ENCODE results near the gene TMX3.

The TMX3 gene

DNA sequence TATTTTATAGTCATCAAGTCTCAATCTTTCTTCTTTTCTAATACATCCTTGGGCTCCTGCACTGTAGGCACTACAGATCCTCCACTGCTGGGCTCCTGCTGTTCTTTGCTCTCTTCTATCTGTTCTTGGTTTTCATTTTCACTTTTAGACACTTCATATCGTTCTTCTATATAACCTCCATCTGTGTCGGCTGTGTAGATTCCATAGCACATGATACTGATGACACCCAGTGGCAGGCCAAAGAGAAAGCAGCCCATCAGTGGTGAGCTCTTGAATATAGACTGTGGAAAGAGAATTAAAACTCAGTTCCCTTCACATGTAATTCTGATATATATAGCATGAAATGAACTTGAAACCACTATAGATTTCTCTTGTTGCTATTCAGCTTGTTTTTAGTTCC is 38.0 kb downstream of the TMX3 start:
- POLR2A ChIA-PET = no interaction called here
- CTCF ChIA-PET = no interaction called here
- TF ChIP-seq TARDBP (IDR thresholded peaks at IDR 0.05) = no peak
- TF ChIP-seq SUZ12 (IDR thresholded peaks at IDR 0.05) = no peak
- no peak for TF ChIP-seq LEF1 (IDR thresholded peaks at IDR 0.05; ENCODE audit: borderline replicate concordance)
- no peak for TF ChIP-seq FOXA1 (IDR thresholded peaks at IDR 0.05)
- TF ChIP-seq FOXK2 (IDR thresholded peaks at IDR 0.05) = no peak
- DNase-seq (ENCODE audit: extremely low spot score) = no peak

DNA sequence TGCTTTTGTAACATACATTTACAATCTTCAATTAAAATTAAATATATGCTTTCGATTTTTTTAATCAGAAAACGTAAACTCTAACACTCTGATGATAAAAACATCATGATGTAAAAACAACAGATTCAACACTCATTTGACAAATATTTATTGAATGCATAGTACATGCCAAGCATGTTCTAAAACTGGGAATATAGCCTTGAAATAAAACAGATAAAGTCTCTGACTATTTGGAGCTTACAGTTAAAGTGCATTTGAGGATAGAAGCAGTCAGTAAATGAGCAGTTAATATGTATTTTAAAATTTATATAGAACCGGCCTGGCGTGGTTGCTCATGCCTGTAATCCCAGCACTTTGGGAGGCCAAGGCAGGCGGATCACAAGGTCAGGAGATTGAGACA is 47.8 kb downstream of the TMX3 start:
- ChIA-PET POLR2A (no interaction called here), CTCF (no interaction called here)
- no peak for DNase-seq (ENCODE audit: extremely low spot score)
- TF ChIP-seq ELF4 (IDR thresholded peaks at IDR 0.05) = no peak
- no peak for TF ChIP-seq FOXA1 (IDR thresholded peaks at IDR 0.05)
- TF ChIP-seq ZNF384 (IDR thresholded peaks at IDR 0.05) = no peak
- no peak for TF ChIP-seq SP1 (IDR thresholded peaks at IDR 0.05)
- TF ChIP-seq L3MBTL2 (conservative IDR thresholded peaks at IDR 0.05) = no peak
- TF ChIP-seq LEF1 (IDR thresholded peaks at IDR 0.05; ENCODE audit: borderline replicate concordance) = no peak
- no peak for TF ChIP-seq TARDBP (IDR thresholded peaks at IDR 0.05)

DNA sequence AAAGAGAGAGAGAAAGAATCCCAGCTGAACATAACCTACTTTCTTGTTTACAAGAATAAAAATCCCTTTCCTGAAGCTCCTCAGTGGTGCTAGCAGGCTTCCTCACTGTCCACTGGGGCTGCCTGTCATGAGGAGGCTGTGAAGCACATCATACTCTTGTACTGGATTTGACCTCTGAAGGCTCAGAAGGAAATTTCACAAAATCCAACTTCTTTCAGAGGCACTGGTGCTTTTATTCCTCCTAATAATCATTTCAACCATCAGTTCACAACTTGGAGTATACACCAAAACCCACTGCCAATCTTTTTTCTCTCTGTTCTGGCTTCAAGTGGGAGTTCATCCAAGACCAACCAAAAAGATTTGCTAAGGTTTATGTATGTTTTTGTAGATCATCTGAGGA is 48.5 kb downstream of the TMX3 start:
- POLR2A ChIA-PET = no interaction called here
- CTCF ChIA-PET = no interaction called here
- TF ChIP-seq LEF1 (IDR thresholded peaks at IDR 0.05; ENCODE audit: borderline replicate concordance) (no peak), NFRKB (IDR thresholded peaks at IDR 0.05) (no peak), L3MBTL2 (conservative IDR thresholded peaks at IDR 0.05) (no peak), FOXM1 (IDR thresholded peaks at IDR 0.05; ENCODE audit: borderline replicate concordance) (no peak), ARNT (IDR thresholded peaks at IDR 0.05) (no peak), CTBP1 (IDR thresholded peaks at IDR 0.05; ENCODE audit: borderline replicate concordance) (no peak), ZNF384 (IDR thresholded peaks at IDR 0.05) (no peak), HDGF (IDR thresholded peaks at IDR 0.05; ENCODE audit: borderline replicate concordance) (no peak), BHLHE40 (IDR thresholded peaks at IDR 0.05; ENCODE audit: borderline replicate concordance) (no peak), TARDBP (IDR thresholded peaks at IDR 0.05) (no peak), FOXA1 (IDR thresholded peaks at IDR 0.05) (no peak), FOXK2 (IDR thresholded peaks at IDR 0.05) (no peak), SUZ12 (IDR thresholded peaks at IDR 0.05) (no peak), ELF4 (IDR thresholded peaks at IDR 0.05) (no peak)
- TF ChIP-seq, protein P1, sequence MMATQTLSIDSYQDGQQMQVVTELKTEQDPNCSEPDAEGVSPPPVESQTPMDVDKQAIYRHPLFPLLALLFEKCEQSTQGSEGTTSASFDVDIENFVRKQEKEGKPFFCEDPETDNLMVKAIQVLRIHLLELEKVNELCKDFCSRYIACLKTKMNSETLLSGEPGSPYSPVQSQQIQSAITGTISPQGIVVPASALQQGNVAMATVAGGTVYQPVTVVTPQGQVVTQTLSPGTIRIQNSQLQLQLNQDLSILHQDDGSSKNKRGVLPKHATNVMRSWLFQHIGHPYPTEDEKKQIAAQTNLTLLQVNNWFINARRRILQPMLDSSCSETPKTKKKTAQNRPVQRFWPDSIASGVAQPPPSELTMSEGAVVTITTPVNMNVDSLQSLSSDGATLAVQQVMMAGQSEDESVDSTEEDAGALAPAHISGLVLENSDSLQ (IDR thresholded peaks at IDR 0.05) = no peak
- no peak for DNase-seq (ENCODE audit: extremely low spot score)

DNA sequence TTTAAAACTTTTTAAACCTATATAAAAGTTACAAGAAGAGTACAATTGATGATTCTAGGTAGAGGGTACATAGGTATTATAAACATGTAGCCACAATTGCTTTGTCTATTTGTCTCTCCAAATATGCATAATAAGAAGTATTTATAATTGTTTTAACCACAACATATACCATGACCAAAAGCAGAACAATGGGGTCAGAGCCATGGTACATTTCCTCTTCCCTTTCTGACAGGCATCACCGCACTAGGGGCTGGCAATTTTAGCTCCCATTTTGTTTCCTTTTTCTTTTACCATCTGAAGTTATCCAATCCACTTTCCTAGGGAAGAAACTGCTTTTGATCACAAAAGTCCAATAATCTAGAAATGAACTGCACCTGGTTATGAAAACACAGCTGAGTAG is 49.3 kb downstream of the TMX3 start:
- ChIA-PET POLR2A (no interaction called here), CTCF (no interaction called here)
- TF ChIP-seq HDGF (IDR thresholded peaks at IDR 0.05; ENCODE audit: borderline replicate concordance) (no peak), SUZ12 (IDR thresholded peaks at IDR 0.05) (no peak), FOXK2 (IDR thresholded peaks at IDR 0.05) (no peak), TARDBP (IDR thresholded peaks at IDR 0.05) (no peak), ELF4 (IDR thresholded peaks at IDR 0.05) (no peak), SP1 (IDR thresholded peaks at IDR 0.05) (no peak), CTBP1 (IDR thresholded peaks at IDR 0.05; ENCODE audit: borderline replicate concordance) (no peak), LEF1 (IDR thresholded peaks at IDR 0.05; ENCODE audit: borderline replicate concordance) (no peak), ARNT (IDR thresholded peaks at IDR 0.05) (no peak), ZNF384 (IDR thresholded peaks at IDR 0.05) (no peak)
- TF ChIP-seq, protein P1 (IDR thresholded peaks at IDR 0.05) = no peak
- no peak for DNase-seq (ENCODE audit: extremely low spot score)

DNA sequence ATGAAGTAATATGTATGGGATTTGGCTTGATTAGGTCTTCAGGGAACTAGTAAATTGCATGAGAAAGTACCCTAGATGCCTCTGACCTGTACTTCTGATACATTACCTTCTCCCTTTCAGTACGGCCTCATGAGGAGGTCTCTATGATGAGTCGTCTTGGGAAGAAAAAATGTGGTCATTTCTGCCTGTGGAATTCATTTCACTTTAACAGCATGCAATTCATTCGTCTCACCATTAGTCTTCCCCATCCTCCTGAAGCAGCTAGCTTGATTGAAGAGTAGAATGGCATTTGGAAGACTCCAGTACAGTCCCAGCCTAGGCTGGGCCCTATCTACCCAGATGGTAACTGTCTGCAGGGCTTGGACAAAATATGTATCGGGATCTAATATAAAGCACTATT is 52.2 kb downstream of the TMX3 start:
- ChIA-PET POLR2A (no interaction called here), CTCF (no interaction called here)
- TF ChIP-seq L3MBTL2 (conservative IDR thresholded peaks at IDR 0.05) = no peak
- no peak for TF ChIP-seq SUZ12 (IDR thresholded peaks at IDR 0.05)
- no peak for TF ChIP-seq FOXA1 (IDR thresholded peaks at IDR 0.05)
- no peak for TF ChIP-seq ZNF384 (IDR thresholded peaks at IDR 0.05)
- no peak for TF ChIP-seq NFRKB (IDR thresholded peaks at IDR 0.05)
- no peak for TF ChIP-seq LEF1 (IDR thresholded peaks at IDR 0.05; ENCODE audit: borderline replicate concordance)
- no peak for TF ChIP-seq FOXK2 (IDR thresholded peaks at IDR 0.05)
- TF ChIP-seq SP1 (IDR thresholded peaks at IDR 0.05) = no peak
- DNase-seq (ENCODE audit: extremely low spot score) = peak; percentile 6

GRCh38 chr18:68660354-68661183 is 54.3 kb downstream of the TMX3 start:
- TF ChIP-seq FOXA1 (IDR thresholded peaks at IDR 0.05) (no peak), FOXM1 (IDR thresholded peaks at IDR 0.05; ENCODE audit: borderline replicate concordance) (no peak), TARDBP (IDR thresholded peaks at IDR 0.05) (no peak), NFRKB (IDR thresholded peaks at IDR 0.05) (no peak), ELF4 (IDR thresholded peaks at IDR 0.05) (no peak), SP1 (IDR thresholded peaks at IDR 0.05) (no peak), CTBP1 (IDR thresholded peaks at IDR 0.05; ENCODE audit: borderline replicate concordance) (no peak), L3MBTL2 (conservative IDR thresholded peaks at IDR 0.05) (no peak), HDGF (IDR thresholded peaks at IDR 0.05; ENCODE audit: borderline replicate concordance) (no peak), ZNF384 (IDR thresholded peaks at IDR 0.05) (no peak), ARNT (IDR thresholded peaks at IDR 0.05) (no peak), BHLHE40 (IDR thresholded peaks at IDR 0.05; ENCODE audit: borderline replicate concordance) (no peak), FOXK2 (IDR thresholded peaks at IDR 0.05) (no peak), SUZ12 (IDR thresholded peaks at IDR 0.05) (no peak)
- TF ChIP-seq, protein P1 (IDR thresholded peaks at IDR 0.05) = no peak
- POLR2A ChIA-PET = no interaction called here
- CTCF ChIA-PET = interaction anchor here (0.6 to 1.5 kb wide), 7 partner anchors 10 to 1421 kb away, joined by 3 to 5 read pairs (median 3); partner anchors contain the start of gene DSEL
- no peak for DNase-seq (ENCODE audit: extremely low spot score)

Data from HEK293T (cell line).